PC-3 (cell line): Measurements from ENCODE around the gene ATP2A1. TPM values are rescaled to one million over a fixed set of nuclear protein-coding genes. Genes with fewer than 3 reads are reported as not detected.

ENCODE experiments used
- ATAC-seq: fragments of 200-7000 bp; cut with Tn5 transposase; 2 replicates; pipeline ENCODE4 v1.9.1; 2020; ENCODE audit warnings: mild to moderate bottlenecking, moderate library complexity
- BruUV-seq: library from RNA; stranded (reverse); fragments of 400-500 nt; replicated peaks from 2 replicates; lab custom pipeline; 2021; lab: Mats Ljungman, UMichigan
- CTCF ChIA-PET: fragments of 300-600 bp; sonication (Branson Sonifier 250); formaldehyde crosslinking; loops from one replicate; lab custom pipeline; 2022; ENCODE audit warnings: antibody characterized with exemption; lab: Charles Lee
- POLR2A ChIA-PET: fragments of 300-600 bp; sonication (Branson Sonifier 250); formaldehyde crosslinking; loops from one replicate; lab custom pipeline; 2022; ENCODE audit warnings: antibody characterized with exemption; ENCODE audit not compliant: unreplicated experiment; lab: Charles Lee
- DNase-seq: peaks from one replicate; pipeline ENCODE4 v3.0.0-alpha.2; 2015
- H2AFZ ChIP-seq: fragments of 300-600 bp; sonication (generic); 2 replicates; pipeline ENCODE4 v1.6.0; 2016; ENCODE audit warnings: antibody characterized with exemption, low read length
- H3F3A ChIP-seq: fragments of 300-600 bp; sonication (generic); one replicate; pipeline ENCODE4 v1.6.0; 2017; ENCODE audit warnings: antibody characterized with exemption, low read length, control low read depth, mild to moderate bottlenecking; ENCODE audit not compliant: unreplicated experiment
- H3K27ac ChIP-seq: fragments of 300-600 bp; sonication (generic); 2 replicates; pipeline ENCODE4 v1.5.1; 2016; ENCODE audit warnings: mild to moderate bottlenecking, low read length
- H3K27me3 ChIP-seq: fragments of 300-600 bp; sonication (generic); 2 replicates; pipeline ENCODE4 v1.6.1; 2016; ENCODE audit warnings: low read length, mixed read lengths
- H3K36me3 ChIP-seq: fragments of 300-600 bp; sonication (generic); 2 replicates; pipeline ENCODE4 v1.6.1; 2016; ENCODE audit warnings: low read depth, mixed run types, low read length, mixed read lengths
- H3K4me1 ChIP-seq: fragments of 300-600 bp; sonication (generic); 2 replicates; pipeline ENCODE4 v1.5.1; 2016; ENCODE audit warnings: low read length; ENCODE audit not compliant: insufficient read depth
- H3K4me2 ChIP-seq: fragments of 300-600 bp; sonication (generic); 2 replicates; pipeline ENCODE4 v1.6.0; 2016; ENCODE audit warnings: low read length
- H3K4me3 ChIP-seq: fragments of 300-600 bp; sonication (generic); 2 replicates; pipeline ENCODE4 v1.5.1; 2016; ENCODE audit warnings: mild to moderate bottlenecking, low read length, mixed read lengths
- H3K79me2 ChIP-seq: fragments of 300-600 bp; sonication (generic); 2 replicates; pipeline ENCODE4 v1.6.1; 2017; ENCODE audit warnings: low read length, mixed read lengths
- H3K9ac ChIP-seq: fragments of 300-600 bp; sonication (generic); 2 replicates; pipeline ENCODE4 v1.6.0; 2016; ENCODE audit warnings: mild to moderate bottlenecking, low read length
- H3K9me2 ChIP-seq: fragments of 300-600 bp; sonication (generic); replicated peaks from 2 replicates; pipeline ENCODE4 v1.6.1; 2016; ENCODE audit warnings: mixed run types, low read length, mixed read lengths
- H3K9me3 ChIP-seq: fragments of 300-600 bp; sonication (generic); 2 replicates; pipeline ENCODE4 v1.6.1; 2016; ENCODE audit warnings: low read length, mixed read lengths
- H4K20me1 ChIP-seq: fragments of 300-600 bp; sonication (generic); 2 replicates; pipeline ENCODE4 v1.6.1; 2016; ENCODE audit warnings: low read length, mixed read lengths
- CTCF ChIP-seq: fragments of 300-600 bp; sonication (generic); conservative IDR thresholded peaks from 2 replicates; pipeline ENCODE4 v1.5.1; 2017; ENCODE audit warnings: antibody characterized with exemption, low read depth, mild to moderate bottlenecking, low read length
- EZH2 ChIP-seq: fragments of 300-600 bp; sonication (generic); IDR thresholded peaks from one replicate; pipeline ENCODE4 v1.6.1; 2017; ENCODE audit warnings: antibody characterized with exemption, mild to moderate bottlenecking, low read length; ENCODE audit not compliant: unreplicated experiment
- EZH2phosphoT487 ChIP-seq: fragments of 300-600 bp; sonication (generic); IDR thresholded peaks from 2 replicates; pipeline ENCODE4 v1.6.1; 2018; ENCODE audit warnings: mild to moderate bottlenecking, antibody characterized with exemption, low read length, borderline replicate concordance
- intact Hi-C: fragments of 100-400 bp; cut with micrococcal nuclease; formaldehyde crosslinking; loops from 2 replicates; pipeline ENCODE4 v1.9.0; 2023
- total RNA-seq: library from RNA; depleted of rRNA; stranded (reverse); fragments of >200 nt; gene quantifications from 2 replicates; pipeline ENCODE4 v1.2.3, GENCODE V29; 2014

Gene ATP2A1
- total RNA-seq, 1 experiment from 2014 or later, result 0.87 TPM

- no peak overlapping the region for H3K4me2 ChIP-seq
- H3K9ac ChIP-seq, result no peak overlapping the region
- no peaks in the 10 kb centered on the region for H3F3A ChIP-seq
- H4K20me1 ChIP-seq, result no peaks in the 10 kb centered on the region
- BruUV-seq, result no TSS peak
- ATAC-seq (no peak), DNase-seq (no peak)
- H3K4me3 ChIP-seq, result no peak overlapping the region
- intact Hi-C loops, result no loop called here
- H3K9me2 ChIP-seq, result no peaks in the 10 kb centered on the region
- H3K27me3 ChIP-seq, result no peaks in the 10 kb centered on the region
- CTCF ChIA-PET, result interaction anchor here (0.5 kb wide), 1 partner anchor 20 kb away, joined by 5 read pairs; no protein-coding TSS in a partner anchor
- no peak overlapping the region for H2AFZ ChIP-seq
- H3K27ac ChIP-seq, result no peak overlapping the region
- POLR2A ChIA-PET, result no interaction called here
- TF ChIP-seq EZH2, result no peak
- no peak for TF ChIP-seq EZH2phosphoT487
- TF ChIP-seq CTCF, result no peak
- H3K36me3 ChIP-seq, result no peaks in the 10 kb centered on the region
- no peaks in the 10 kb centered on the region for H3K79me2 ChIP-seq
- no peaks in the 10 kb centered on the region for H3K9me3 ChIP-seq
- no peaks in the 10 kb centered on the region for H3K4me1 ChIP-seq
Measured at GRCh38 chr16:28903344-28904042, 25.2 kb downstream of the ATP2A1 start.

GRCh38 chr16:28904363-28904762, 26.1 kb downstream of the ATP2A1 start:
- Histone ChIP-seq H3K4me2 (no peak overlapping the region), H3K27ac (no peak overlapping the region), H3K9ac (no peak overlapping the region), H3K4me1 (no peaks in the 10 kb centered on the region), H3K27me3 (no peaks in the 10 kb centered on the region), H4K20me1 (no peaks in the 10 kb centered on the region), H3K9me3 (no peaks in the 10 kb centered on the region), H3K79me2 (no peaks in the 10 kb centered on the region), H2AFZ (no peak overlapping the region), H3K36me3 (no peaks in the 10 kb centered on the region), H3K4me3 (no peak overlapping the region), H3F3A (no peaks in the 10 kb centered on the region), H3K9me2 (no peaks in the 10 kb centered on the region)
- ChIA-PET CTCF (no interaction called here), POLR2A (no interaction called here)
- no peak for TF ChIP-seq EZH2
- no peak for TF ChIP-seq CTCF
- TF ChIP-seq EZH2phosphoT487, result no peak
- no peak for DNase-seq
- intact Hi-C loops, result no loop called here
- ATAC-seq, result no peak
- BruUV-seq, result no TSS peak

GRCh38 chr16:28904828-28905227, 26.5 kb downstream of the ATP2A1 start:
- ATAC-seq (no peak), DNase-seq (no peak)
- intact Hi-C loops, result no loop called here
- H3K4me1 ChIP-seq, result no peaks in the 10 kb centered on the region
- H4K20me1 ChIP-seq, result no peaks in the 10 kb centered on the region
- H3K9ac ChIP-seq, result no peak overlapping the region
- no peaks in the 10 kb centered on the region for H3K9me2 ChIP-seq
- POLR2A ChIA-PET, result no interaction called here
- no peaks in the 10 kb centered on the region for H3K36me3 ChIP-seq
- no peaks in the 10 kb centered on the region for H3K9me3 ChIP-seq
- TF ChIP-seq EZH2 (no peak), CTCF (no peak), EZH2phosphoT487 (no peak)
- H3K4me2 ChIP-seq, result no peak overlapping the region
- CTCF ChIA-PET, result no interaction called here
- BruUV-seq, result no TSS peak
- no peak overlapping the region for H2AFZ ChIP-seq
- no peaks in the 10 kb centered on the region for H3F3A ChIP-seq
- H3K4me3 ChIP-seq, result no peak overlapping the region
- H3K27me3 ChIP-seq, result no peaks in the 10 kb centered on the region
- H3K79me2 ChIP-seq, result no peaks in the 10 kb centered on the region
- H3K27ac ChIP-seq, result no peak overlapping the region
